Motor neuron (in vitro differentiated cells): Measurements from ENCODE around the gene CDKL2. TPM values are rescaled to one million over a fixed set of nuclear protein-coding genes. Genes with fewer than 3 reads are reported as not detected.
A peak's percentile ranks its signal among the peaks of the same experiment; 100 is the strongest.
"Not testable (repeated sequence)": the region's sequence is repeated elsewhere in the genome, so short reads cannot be mapped to it uniquely, and the experiment has no call there.

ENCODE experiments used
- ATAC-seq, 8 experiments: fragments of 200-7000 bp; cut with Tn5 transposase; replicated peaks in 6 of 8; 2 replicates each; pipeline ENCODE4 v1.8.0; 2021; ENCODE audit warnings: mild to moderate bottlenecking in 8 of 8, moderate library complexity in 8 of 8
- H3K27ac ChIP-seq, 2 donors: fragments of 250-450 bp; sonication (Bioruptor Pico); 2 replicates each; pipeline ENCODE4 v1.9.0; 2021; ENCODE audit warnings: antibody characterized with exemption in 2 of 2, mild to moderate bottlenecking in 2 of 2, moderate library complexity in 1 of 2
- H3K4me1 ChIP-seq, 2 donors: fragments of 250-450 bp; sonication (Bioruptor Pico); replicated peaks in 1 of 2; 2 replicates each; pipeline ENCODE4 v1.6.1; 2021; ENCODE audit warnings: antibody characterized with exemption in 2 of 2, mild to moderate bottlenecking in 2 of 2, moderate library complexity in 1 of 2
- H3K4me3 ChIP-seq, 5 donors: fragments of 250-450 bp; sonication (Bioruptor Pico); 2 replicates each; pipeline ENCODE4 v1.9.0; 2021; ENCODE audit warnings: antibody characterized with exemption in 5 of 5, mild to moderate bottlenecking in 5 of 5, moderate library complexity in 4 of 5
- WGBS, 10 experiments: fragments of 450-650 bp; shearing (Covaris generic); methylation state at CpG; one replicate each; pipeline ENCODE4 v1.0.0; 2022; 5-methylcytosine and 5-hydroxymethylcytosine counted together
- in situ Hi-C, 9 experiments: fragments of 400-800 bp; cut with MboI; loops; one replicate each; pipeline ENCODE4 v1.15.0; 2021; ENCODE audit warnings: low sequenced_read_pairs in 9 of 9, low pct_unique_long_range_greater_than_20kb in 2 of 9; ENCODE audit not compliant: unreplicated experiment in 9 of 9
- total RNA-seq, 8 experiments: library from RNA; unstranded; fragments of 300-600 nt; gene quantifications; 2 replicates each; pipeline versions ENCODE4 v1.2.3 to v1.2.4, GENCODE V29; 2022

The CDKL2 gene
- total RNA-seq, 8 experiments from 2014 or later: 0.10 to 17.7 (median 3.8) TPM

GRCh38 chr4:75664604-75665003 is 34.3 kb upstream of the CDKL2 start:
- H3K4me3 ChIP-seq, ATAC-seq, H3K27ac ChIP-seq: not testable (repeated sequence)
- 90 to 100% (median 100%) methylated on average over 1 to 3 of the region's 3 CpGs; no CpG with 5 or more reads in 4 of the 10 experiments for WGBS, 10 experiments
- H3K4me1 ChIP-seq: peaks cover 17 to 27% of the 10 kb centered on the region in 2 donors
- in situ Hi-C loops: loop anchor here in 1 of 9 experiments (25.0 kb wide), 1 partner anchor 123 kb away; no protein-coding TSS in a partner anchor

GRCh38 chr4:75662626-75663025 is 32.3 kb upstream of the CDKL2 start:
- H3K4me1 ChIP-seq: peaks cover 6 to 16% of the 10 kb centered on the region in 2 donors
- WGBS, 10 experiments: 79 to 100% (median 100%) methylated on average over 1 to 2 of the region's 2 CpGs; no CpG with 5 or more reads in 3 of the 10 experiments
- H3K4me3 ChIP-seq: no peak overlapping the region
- in situ Hi-C loops: loop anchor here in 1 of 9 experiments (25.0 kb wide), 1 partner anchor 125 kb away; no protein-coding TSS in a partner anchor
- no peak for ATAC-seq
- H3K27ac ChIP-seq: no peak overlapping the region

GRCh38 chr4:75660491-75660890 is 30.2 kb upstream of the CDKL2 start:
- Histone ChIP-seq H3K27ac (no peak overlapping the region), H3K4me1 (peaks cover 0 to 3% of the 10 kb centered on the region in 2 donors), H3K4me3 (no peak overlapping the region)
- ATAC-seq: peak in 3 of 8 experiments; percentile 44 to 56 (median 53)
- 0 to 94% (median 50%) methylated on average over 2 of the region's 2 CpGs; no CpG with 5 or more reads in 1 of the 10 experiments for WGBS, 10 experiments
- in situ Hi-C loops: loop anchor here in 1 of 9 experiments (25.0 kb wide), 1 partner anchor 127 kb away; no protein-coding TSS in a partner anchor

- H3K4me3 ChIP-seq: no peak overlapping the region
- in situ Hi-C loops: loop anchor here in 1 of 9 experiments (25.0 kb wide), 1 partner anchor 128 kb away; no protein-coding TSS in a partner anchor
- no peak for ATAC-seq
- no peak overlapping the region for H3K27ac ChIP-seq
- 50 to 92% (median 89%) methylated on average over 1 of the region's 1 CpG; no CpG with 5 or more reads in 3 of the 10 experiments for WGBS, 10 experiments
- no peaks in the 10 kb centered on the region for H3K4me1 ChIP-seq
Observed at GRCh38 chr4:75659512-75660031, 29.2 kb upstream of the CDKL2 start.

- no peak overlapping the region for H3K4me3 ChIP-seq
- H3K27ac ChIP-seq: no peak overlapping the region
- no peaks in the 10 kb centered on the region for H3K4me1 ChIP-seq
- no peak for ATAC-seq
- in situ Hi-C loops: loop anchor here in 1 of 9 experiments (25.0 kb wide), 1 partner anchor 128 kb away; no protein-coding TSS in a partner anchor
- WGBS, 10 experiments: 67 to 100% (median 96%) methylated on average over 1 to 4 of the region's 4 CpGs; no CpG with 5 or more reads in 1 of the 10 experiments
Observed at GRCh38 chr4:75658876-75659275, 28.5 kb upstream of the CDKL2 start.

- Histone ChIP-seq H3K27ac (no peak overlapping the region), H3K4me1 (no peaks in the 10 kb centered on the region), H3K4me3 (no peak overlapping the region)
- WGBS, 10 experiments: 63 to 100% (median 100%) methylated on average over 1 to 2 of the region's 2 CpGs; no CpG with 5 or more reads in 1 of the 10 experiments
- in situ Hi-C loops: loop anchor here in 1 of 9 experiments (25.0 kb wide), 1 partner anchor 132 kb away; no protein-coding TSS in a partner anchor
- ATAC-seq: no peak
Observed at GRCh38 chr4:75655562-75655961, 25.2 kb upstream of the CDKL2 start.

GRCh38 chr4:75654905-75655304 is 24.6 kb upstream of the CDKL2 start:
- 86 to 100% (median 100%) methylated on average over 1 of the region's 1 CpG; no CpG with 5 or more reads in 4 of the 10 experiments for WGBS, 10 experiments
- no peak overlapping the region for H3K27ac ChIP-seq
- in situ Hi-C loops: loop anchor here in 1 of 9 experiments (25.0 kb wide), 1 partner anchor 132 kb away; no protein-coding TSS in a partner anchor
- ATAC-seq: no peak
- no peak overlapping the region for H3K4me3 ChIP-seq
- no peaks in the 10 kb centered on the region for H3K4me1 ChIP-seq

- WGBS, 10 experiments: 67 to 100% (median 89%) methylated on average over 1 to 2 of the region's 2 CpGs; no CpG with 5 or more reads in 2 of the 10 experiments
- peak in 3 of 8 experiments; percentile 23 to 74 (median 56) for ATAC-seq
- Histone ChIP-seq H3K4me3 (no peak overlapping the region), H3K27ac (no peak overlapping the region), H3K4me1 (no peaks in the 10 kb centered on the region)
- in situ Hi-C loops: loop anchor here in 1 of 9 experiments (25.0 kb wide), 1 partner anchor 133 kb away; no protein-coding TSS in a partner anchor
Observed at GRCh38 chr4:75653845-75654503, 23.6 kb upstream of the CDKL2 start.

- Histone ChIP-seq H3K4me1 (no peaks in the 10 kb centered on the region), H3K27ac (no peak overlapping the region), H3K4me3 (no peak overlapping the region)
- 72 to 97% (median 85%) methylated on average over 1 to 4 of the region's 4 CpGs; no CpG with 5 or more reads in 1 of the 10 experiments for WGBS, 10 experiments
- in situ Hi-C loops: no loop called here
- ATAC-seq: no peak
Observed at GRCh38 chr4:75644095-75644494, 13.8 kb upstream of the CDKL2 start.

GRCh38 chr4:75643651-75644050 is 13.3 kb upstream of the CDKL2 start:
- 28 to 100% (median 81%) methylated on average over 1 to 3 of the region's 3 CpGs for WGBS, 10 experiments

GRCh38 chr4:75639124-75639695 is 8.9 kb upstream of the CDKL2 start:
- H3K27ac ChIP-seq: no peak overlapping the region
- ATAC-seq: no peak
- no peak overlapping the region for H3K4me3 ChIP-seq
- WGBS, 10 experiments: 81 to 100% (median 99%) methylated on average over 1 to 7 of the region's 7 CpGs; no CpG with 5 or more reads in 2 of the 10 experiments
- in situ Hi-C loops: no loop called here
- H3K4me1 ChIP-seq: no peaks in the 10 kb centered on the region

More at GRCh38 chr4:75643651-75644050, 13.3 kb upstream of the CDKL2 start:
- Histone ChIP-seq H3K4me1 (no peaks in the 10 kb centered on the region), H3K4me3 (no peak overlapping the region), H3K27ac (no peak overlapping the region)
- in situ Hi-C loops: no loop called here
- no peak for ATAC-seq

GRCh38 chr4:75637827-75638226 is 7.5 kb upstream of the CDKL2 start:
- ATAC-seq: no peak
- H3K27ac ChIP-seq: no peak overlapping the region
- 100% methylated on average over 1 of the region's 1 CpG; no CpG with 5 or more reads in 6 of the 10 experiments for WGBS, 10 experiments
- H3K4me1 ChIP-seq: no peaks in the 10 kb centered on the region
- in situ Hi-C loops: no loop called here
- no peak overlapping the region for H3K4me3 ChIP-seq

GRCh38 chr4:75637176-75637575 is 6.8 kb upstream of the CDKL2 start:
- in situ Hi-C loops: no loop called here
- no peaks in the 10 kb centered on the region for H3K4me1 ChIP-seq
- ATAC-seq: peak in 2 of 8 experiments; percentile 13 to 27
- no peak overlapping the region for H3K4me3 ChIP-seq
- 13 to 100% (median 65%) methylated on average over 1 of the region's 1 CpG; no CpG with 5 or more reads in 4 of the 10 experiments for WGBS, 10 experiments
- H3K27ac ChIP-seq: no peak overlapping the region
